SK-N-SH (cell line): ENCODE measurements around the gene NR2F1-AS1. TPM values are rescaled to one million over a fixed set of nuclear protein-coding genes. Genes with fewer than 3 reads are reported as not detected.
A peak's percentile ranks its signal among the peaks of the same experiment; 100 is the strongest.

Experiments
- CTCF ChIA-PET: fragments of 300-600, 350-600 bp; formaldehyde crosslinking; extraction: SDS; loops from one replicate; lab custom pipeline; 2021; lab: Yijun Ruan, JAX
- POLR2A ChIA-PET: fragments of 350-600 bp; sonication (Branson Sonifier 250); formaldehyde crosslinking; extraction: SDS; loops from one replicate; lab custom pipeline; 2020; ENCODE audit warnings: antibody characterized with exemption, inconsistent platforms; lab: Yijun Ruan, JAX
- DNase-seq: peaks from one replicate; pipeline ENCODE4 v3.0.0; 2012
- H2AFZ ChIP-seq: fragments of 200-600 bp; sonication (generic); 2 replicates; pipeline ENCODE4 v1.8.1; 2016; ENCODE audit warnings: antibody characterized with exemption, mild to moderate bottlenecking, low read depth
- H3F3A ChIP-seq: fragments of 200-600 bp; sonication (generic); replicated peaks from 2 replicates; pipeline ENCODE3; 2016; ENCODE audit warnings: antibody characterized with exemption, mild to moderate bottlenecking; ENCODE audit not compliant: insufficient read depth
- H3K27ac ChIP-seq, 2 experiments: fragments of 200-500 bp in 1 of 2; fragments of 200-600 bp in 1 of 2; sonication (Bioruptor generic) in 1 of 2; sonication (generic), shearing (Covaris generic) in 1 of 2; 2 replicates each; pipeline versions ENCODE4 v1.5.1 to v1.6.1; 2014 to 2016; ENCODE audit warnings: low read depth in 2 of 2, inconsistent platforms in 1 of 2, low read length in 1 of 2, mild to moderate bottlenecking in 1 of 2, mixed read lengths in 1 of 2
- H3K27me3 ChIP-seq: fragments of 200-600 bp; sonication (generic), shearing (Covaris generic); 2 replicates; pipeline ENCODE4 v1.6.1; 2016; ENCODE audit warnings: mixed run types; ENCODE audit not compliant: insufficient read depth
- H3K36me3 ChIP-seq, 2 experiments: fragments of 200-500 bp in 1 of 2; fragments of 200-600 bp in 1 of 2; sonication (Bioruptor generic) in 1 of 2; sonication (generic) in 1 of 2; replicated peaks in 1 of 2; 2 replicates each; pipeline versions ENCODE3 to v1.5.1; 2014 to 2016; ENCODE audit warnings: low read length in 1 of 2, mild to moderate bottlenecking in 1 of 2; ENCODE audit not compliant: insufficient read depth in 2 of 2, control insufficient read depth in 1 of 2
- H3K4me1 ChIP-seq, 2 experiments: fragments of 200-500 bp in 1 of 2; fragments of 200-600 bp in 1 of 2; sonication (Bioruptor generic) in 1 of 2; sonication (generic), shearing (Covaris generic) in 1 of 2; 2 replicates each; pipeline versions ENCODE4 v1.5.1 to v1.6.1; 2014 to 2016; ENCODE audit warnings: low read depth in 1 of 2, low read length in 1 of 2, mixed run types in 1 of 2; ENCODE audit not compliant: insufficient read depth in 2 of 2, control insufficient read depth in 1 of 2
- H3K4me2 ChIP-seq: fragments of 200-600 bp; sonication (generic), shearing (Covaris generic); 2 replicates; pipeline ENCODE4 v1.6.1; 2017; ENCODE audit warnings: mixed run types
- H3K4me3 ChIP-seq, 2 experiments: fragments of 200-500 bp in 1 of 2; fragments of 200-600 bp in 1 of 2; sonication (Bioruptor generic) in 1 of 2; sonication (generic), shearing (Covaris generic) in 1 of 2; 2 replicates each; pipeline versions ENCODE4 v1.5.1 to v1.8.1; 2014 to 2016; ENCODE audit warnings: low read depth in 2 of 2, inconsistent platforms in 1 of 2, low read length in 1 of 2, mild to moderate bottlenecking in 1 of 2, mixed read lengths in 1 of 2, moderate library complexity in 1 of 2
- H3K79me2 ChIP-seq: fragments of 200-600 bp; sonication (generic); 2 replicates; pipeline ENCODE4 v1.8.1; 2017; ENCODE audit warnings: mild to moderate bottlenecking; ENCODE audit not compliant: insufficient read depth
- H3K9ac ChIP-seq: fragments of 200-600 bp; sonication (generic); 2 replicates; pipeline ENCODE4 v1.6.1; 2017; ENCODE audit warnings: mixed run types
- H3K9me2 ChIP-seq: fragments of 200-600 bp; sonication (generic); 2 replicates; pipeline ENCODE4 v1.6.1; 2017; ENCODE audit warnings: mixed run types
- H3K9me3 ChIP-seq: fragments of 200-600 bp; sonication (generic); 2 replicates; pipeline ENCODE4 v1.6.1; 2017; ENCODE audit warnings: mixed run types, mild to moderate bottlenecking, moderate library complexity
- H4K20me1 ChIP-seq: fragments of 200-600 bp; sonication (generic); 2 replicates; pipeline ENCODE4 v1.6.1; 2017; ENCODE audit warnings: mild to moderate bottlenecking, mixed run types; ENCODE audit not compliant: insufficient read depth
- ELF1 ChIP-seq: IDR thresholded peaks from 2 replicates; pipeline ENCODE4 v1.4.0; 2012
- FOXJ3 ChIP-seq: sonication (generic); formaldehyde crosslinking; IDR thresholded peaks from 2 replicates; pipeline ENCODE4 v1.5.1; 2020; ENCODE audit warnings: mild to moderate bottlenecking, missing genetic modification reagents
- FOXM1 ChIP-seq: IDR thresholded peaks from 2 replicates; pipeline ENCODE4 v1.4.0; 2012; ENCODE audit warnings: low read depth, mild to moderate bottlenecking
- GABPA ChIP-seq: IDR thresholded peaks from 2 replicates; pipeline ENCODE4 v1.4.0; 2012; ENCODE audit warnings: low read depth, mild to moderate bottlenecking
- JUND ChIP-seq: IDR thresholded peaks from 2 replicates; pipeline ENCODE4 v1.4.0; 2012
- MXI1 ChIP-seq: IDR thresholded peaks from 2 replicates; pipeline ENCODE4 v1.6.1; 2012; ENCODE audit warnings: mild to moderate bottlenecking, low read depth, low read length, improper control_type of control experiment
- NFIC ChIP-seq: IDR thresholded peaks from 2 replicates; pipeline ENCODE4 v1.4.0; 2012; ENCODE audit warnings: borderline replicate concordance
- RAD21 ChIP-seq: IDR thresholded peaks from 2 replicates; pipeline ENCODE4 v1.6.1; 2012; ENCODE audit warnings: mild to moderate bottlenecking, low read length
- RXRA ChIP-seq: IDR thresholded peaks from 2 replicates; pipeline ENCODE4 v1.4.0; 2012; ENCODE audit warnings: low read depth, mild to moderate bottlenecking, borderline replicate concordance
- SMC3 ChIP-seq: IDR thresholded peaks from 2 replicates; pipeline ENCODE4 v1.6.1; 2012; ENCODE audit warnings: low read depth, low read length, improper control_type of control experiment
- TAF1 ChIP-seq: IDR thresholded peaks from 2 replicates; pipeline ENCODE4 v1.6.1; 2012; ENCODE audit warnings: low read depth, mild to moderate bottlenecking, low read length, moderate library complexity, borderline replicate concordance
- TEAD4 ChIP-seq: IDR thresholded peaks from 2 replicates; pipeline ENCODE4 v1.4.0; 2012; ENCODE audit warnings: mild to moderate bottlenecking, borderline replicate concordance; ENCODE audit not compliant: insufficient read depth
- WGBS: methylation state at CpG from one replicate; pipeline ENCODE4 v1.1.6; 2017; ENCODE audit warnings: low lambda C conversion rate; 5-methylcytosine and 5-hydroxymethylcytosine counted together
- polyA plus RNA-seq, 3 experiments: library from polyadenylated mRNA; depleted of rRNA; stranded (reverse); fragments of >200 nt; gene quantifications; 2 replicates each; pipeline ENCODE4 v1.2.3, GENCODE V29; 2012
- TF ChIP-seq, protein P1 (sequence below): IDR thresholded peaks from 2 replicates; pipeline ENCODE4; 2012
- TF ChIP-seq, protein P2 (sequence below): fragments of 150-350 bp; IDR thresholded peaks from 2 replicates; pipeline ENCODE4 v1.6.1; 2016; ENCODE audit warnings: mild to moderate bottlenecking, low read depth, low read length
- TF ChIP-seq, protein P3 (sequence below): IDR thresholded peaks from 2 replicates; pipeline ENCODE4 v1.4.0; 2012; ENCODE audit warnings: low read depth, borderline replicate concordance
- TF ChIP-seq, protein P4 (sequence below): IDR thresholded peaks from 2 replicates; pipeline ENCODE4 v1.4.0; 2012; ENCODE audit warnings: low read depth, borderline replicate concordance

The NR2F1-AS1 gene
- polyA plus RNA-seq, 1 of the 3 experiments (the other 2 are of a cell fraction): 7.4 TPM

DNA sequence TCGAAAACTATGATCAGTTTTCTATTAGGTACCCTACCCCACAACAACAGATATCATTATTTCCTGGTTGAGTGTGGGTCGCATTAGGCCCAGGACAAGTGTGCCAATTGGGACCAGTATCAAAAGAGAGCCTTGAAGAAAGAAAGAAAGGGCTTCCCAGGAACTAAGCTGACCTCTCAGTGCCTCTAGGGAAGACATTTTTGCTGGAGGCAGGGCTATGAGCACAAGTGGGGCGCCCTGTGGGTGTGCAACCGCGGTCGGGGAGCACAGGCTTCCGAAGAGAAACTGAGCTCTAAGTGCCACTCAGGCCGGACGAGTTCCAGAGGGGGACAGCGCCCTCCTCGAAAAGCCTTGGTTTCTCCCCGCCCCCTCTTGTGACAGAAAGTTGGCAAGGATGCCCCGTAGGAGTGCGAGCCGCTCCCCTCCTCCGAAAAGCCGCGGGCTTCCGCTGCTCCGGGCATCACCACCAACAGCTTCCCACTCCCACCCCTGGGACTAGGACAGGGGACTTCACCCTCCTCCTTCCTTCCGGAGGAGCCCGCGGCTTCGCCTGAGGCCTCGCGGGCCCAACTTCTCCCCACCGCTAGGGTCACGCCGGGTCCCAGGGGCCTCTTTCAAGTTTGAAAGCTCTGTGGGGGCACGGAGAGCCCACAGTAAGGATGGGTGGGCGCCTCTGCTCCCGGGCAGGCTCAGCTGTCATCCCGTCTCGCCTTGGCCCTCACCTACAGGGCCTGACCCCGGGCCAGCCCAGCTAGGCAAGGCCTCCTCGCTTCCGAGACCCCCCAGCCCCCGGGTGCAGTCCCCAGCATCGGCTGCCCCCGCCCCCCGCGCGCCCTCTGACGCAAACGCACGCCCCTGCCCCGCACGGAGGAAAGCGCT, 2.0 kb downstream of the NR2F1-AS1 start:
- peak; percentile 52 for DNase-seq
- H3K27ac ChIP-seq: no peak overlapping the region; a peak in 1 of 4 replicates
- H3K4me2 ChIP-seq: peak overlapping the region; percentile 78
- peaks cover 6 to 9% of the 10 kb centered on the region in 2 experiments; a peak in 2 of 4 replicates for H3K4me1 ChIP-seq
- no peaks in the 10 kb centered on the region for H3K9me3 ChIP-seq
- H3K9ac ChIP-seq: peak overlapping the region; percentile 80
- no peaks in the 10 kb centered on the region for H3K9me2 ChIP-seq
- no peaks in the 10 kb centered on the region for H4K20me1 ChIP-seq
- peaks cover 69% of the 10 kb centered on the region for H3K79me2 ChIP-seq
- peaks cover 0 to 4% of the 10 kb centered on the region in 2 experiments for H3K36me3 ChIP-seq
- H3K27me3 ChIP-seq: no peaks in the 10 kb centered on the region
- CTCF ChIA-PET: interaction anchor here (0.6 to 2.0 kb wide), 13 partner anchors 8 to 1937 kb away, joined by 3 to 9 read pairs (median 3); no protein-coding TSS in a partner anchor
- POLR2A ChIA-PET: no interaction called here
- H3F3A ChIP-seq: peaks cover 19% of the 10 kb centered on the region
- 55% methylated on average over 27 of the region's 49 CpGs for WGBS
- TF ChIP-seq NFIC (peak; percentile 44; the same call in 1 of the 2 replicates), GABPA (no peak), MXI1 (no peak), JUND (no peak), FOXM1 (no peak), FOXJ3 (CRISPR knock-in tag) (no peak), RXRA (no peak), TEAD4 (no peak), SMC3 (0 out of 2 replicates have a peak, but pooled peaks have one; percentile 5), ELF1 (no peak), RAD21 (0 out of 2 replicates have a peak, but pooled peaks have one; percentile 17), TAF1 (no peak)
- TF ChIP-seq, protein P1, sequence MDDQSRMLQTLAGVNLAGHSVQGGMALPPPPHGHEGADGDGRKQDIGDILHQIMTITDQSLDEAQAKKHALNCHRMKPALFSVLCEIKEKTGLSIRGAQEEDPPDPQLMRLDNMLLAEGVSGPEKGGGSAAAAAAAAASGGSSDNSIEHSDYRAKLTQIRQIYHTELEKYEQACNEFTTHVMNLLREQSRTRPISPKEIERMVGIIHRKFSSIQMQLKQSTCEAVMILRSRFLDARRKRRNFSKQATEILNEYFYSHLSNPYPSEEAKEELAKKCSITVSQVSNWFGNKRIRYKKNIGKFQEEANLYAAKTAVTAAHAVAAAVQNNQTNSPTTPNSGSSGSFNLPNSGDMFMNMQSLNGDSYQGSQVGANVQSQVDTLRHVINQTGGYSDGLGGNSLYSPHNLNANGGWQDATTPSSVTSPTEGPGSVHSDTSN: peak; percentile 17; the same call in 1 of the 2 replicates
- TF ChIP-seq, protein P2, sequence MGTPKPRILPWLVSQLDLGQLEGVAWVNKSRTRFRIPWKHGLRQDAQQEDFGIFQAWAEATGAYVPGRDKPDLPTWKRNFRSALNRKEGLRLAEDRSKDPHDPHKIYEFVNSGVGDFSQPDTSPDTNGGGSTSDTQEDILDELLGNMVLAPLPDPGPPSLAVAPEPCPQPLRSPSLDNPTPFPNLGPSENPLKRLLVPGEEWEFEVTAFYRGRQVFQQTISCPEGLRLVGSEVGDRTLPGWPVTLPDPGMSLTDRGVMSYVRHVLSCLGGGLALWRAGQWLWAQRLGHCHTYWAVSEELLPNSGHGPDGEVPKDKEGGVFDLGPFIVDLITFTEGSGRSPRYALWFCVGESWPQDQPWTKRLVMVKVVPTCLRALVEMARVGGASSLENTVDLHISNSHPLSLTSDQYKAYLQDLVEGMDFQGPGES: no peak
- TF ChIP-seq, protein P3, sequence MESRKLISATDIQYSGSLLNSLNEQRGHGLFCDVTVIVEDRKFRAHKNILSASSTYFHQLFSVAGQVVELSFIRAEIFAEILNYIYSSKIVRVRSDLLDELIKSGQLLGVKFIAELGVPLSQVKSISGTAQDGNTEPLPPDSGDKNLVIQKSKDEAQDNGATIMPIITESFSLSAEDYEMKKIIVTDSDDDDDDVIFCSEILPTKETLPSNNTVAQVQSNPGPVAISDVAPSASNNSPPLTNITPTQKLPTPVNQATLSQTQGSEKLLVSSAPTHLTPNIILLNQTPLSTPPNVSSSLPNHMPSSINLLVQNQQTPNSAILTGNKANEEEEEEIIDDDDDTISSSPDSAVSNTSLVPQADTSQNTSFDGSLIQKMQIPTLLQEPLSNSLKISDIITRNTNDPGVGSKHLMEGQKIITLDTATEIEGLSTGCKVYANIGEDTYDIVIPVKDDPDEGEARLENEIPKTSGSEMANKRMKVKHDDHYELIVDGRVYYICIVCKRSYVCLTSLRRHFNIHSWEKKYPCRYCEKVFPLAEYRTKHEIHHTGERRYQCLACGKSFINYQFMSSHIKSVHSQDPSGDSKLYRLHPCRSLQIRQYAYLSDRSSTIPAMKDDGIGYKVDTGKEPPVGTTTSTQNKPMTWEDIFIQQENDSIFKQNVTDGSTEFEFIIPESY: no peak
- TF ChIP-seq, protein P4, sequence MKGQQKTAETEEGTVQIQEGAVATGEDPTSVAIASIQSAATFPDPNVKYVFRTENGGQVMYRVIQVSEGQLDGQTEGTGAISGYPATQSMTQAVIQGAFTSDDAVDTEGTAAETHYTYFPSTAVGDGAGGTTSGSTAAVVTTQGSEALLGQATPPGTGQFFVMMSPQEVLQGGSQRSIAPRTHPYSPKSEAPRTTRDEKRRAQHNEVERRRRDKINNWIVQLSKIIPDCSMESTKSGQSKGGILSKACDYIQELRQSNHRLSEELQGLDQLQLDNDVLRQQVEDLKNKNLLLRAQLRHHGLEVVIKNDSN: no peak
- TF ChIP-seq, all 33 proteins: peak for 4
- peak overlapping the region; percentile 84; the same call in 1 of the 2 replicates for H2AFZ ChIP-seq
- H3K4me3 ChIP-seq: peak overlapping the region; percentile 80 to 87
